Sigmoid colon (tissue), 4 donors: ENCODE measurements around the gene STARD9.

ENCODE experiments used
- EP300 ChIP-seq, 4 donors: sonication (generic); formaldehyde crosslinking; IDR thresholded peaks; one replicate each; pipeline ENCODE4 v1.6.1; 2017; ENCODE audit warnings: antibody characterized with exemption in 4 of 4
- TF ChIP-seq, protein P1 (sequence below), 4 experiments: fragments of 450-650 bp in 3 of 4; fragments of 200-600 bp in 1 of 4; IDR thresholded peaks; one replicate each; pipeline ENCODE4 v1.5.1; 2016 to 2019; ENCODE audit warnings: antibody characterized with exemption in 4 of 4, mild to moderate bottlenecking in 3 of 4, moderate library complexity in 2 of 4

DNA sequence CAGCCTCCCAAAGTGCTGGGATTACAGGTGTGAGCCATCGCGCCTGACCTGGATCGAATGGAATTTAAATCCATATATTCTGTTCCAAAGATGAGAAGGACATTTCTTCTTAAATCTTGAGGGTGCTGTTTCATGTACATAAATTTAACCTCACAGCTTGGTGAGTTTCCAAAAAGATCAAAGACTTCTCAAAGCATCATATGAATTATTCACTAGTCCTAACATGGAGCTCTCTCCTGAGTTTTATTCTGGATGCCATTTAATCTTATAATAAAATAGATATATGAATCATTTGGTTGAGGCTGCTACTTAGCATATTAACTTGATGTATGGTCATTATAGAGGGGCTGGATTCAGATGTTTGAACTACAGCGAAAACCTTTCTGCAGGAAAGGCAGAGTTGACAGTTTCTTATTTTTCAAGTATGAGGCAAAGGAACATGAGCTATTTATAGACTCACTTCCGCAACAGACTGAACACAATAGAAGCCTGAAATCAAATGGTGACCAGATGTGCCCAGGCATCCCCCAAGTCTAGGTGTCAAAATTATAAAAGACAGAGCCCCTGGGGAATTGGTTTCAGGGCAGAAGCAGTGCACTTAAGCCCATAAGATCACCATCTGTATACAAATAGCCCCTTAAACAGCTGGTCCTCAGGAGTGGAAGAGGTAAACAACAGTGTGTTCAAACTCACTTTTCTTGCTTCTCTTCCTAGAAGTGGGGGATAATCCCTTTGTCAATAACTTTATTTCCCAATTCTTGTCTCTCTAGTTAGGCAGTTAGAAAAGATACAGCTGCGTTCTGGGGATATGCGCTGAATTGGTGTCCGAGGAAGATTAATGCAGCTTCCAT lies 29.7 kb downstream of the STARD9 start:
- TF ChIP-seq EP300 (IDR thresholded peaks at IDR 0.05) = no peak
- TF ChIP-seq, protein P1, sequence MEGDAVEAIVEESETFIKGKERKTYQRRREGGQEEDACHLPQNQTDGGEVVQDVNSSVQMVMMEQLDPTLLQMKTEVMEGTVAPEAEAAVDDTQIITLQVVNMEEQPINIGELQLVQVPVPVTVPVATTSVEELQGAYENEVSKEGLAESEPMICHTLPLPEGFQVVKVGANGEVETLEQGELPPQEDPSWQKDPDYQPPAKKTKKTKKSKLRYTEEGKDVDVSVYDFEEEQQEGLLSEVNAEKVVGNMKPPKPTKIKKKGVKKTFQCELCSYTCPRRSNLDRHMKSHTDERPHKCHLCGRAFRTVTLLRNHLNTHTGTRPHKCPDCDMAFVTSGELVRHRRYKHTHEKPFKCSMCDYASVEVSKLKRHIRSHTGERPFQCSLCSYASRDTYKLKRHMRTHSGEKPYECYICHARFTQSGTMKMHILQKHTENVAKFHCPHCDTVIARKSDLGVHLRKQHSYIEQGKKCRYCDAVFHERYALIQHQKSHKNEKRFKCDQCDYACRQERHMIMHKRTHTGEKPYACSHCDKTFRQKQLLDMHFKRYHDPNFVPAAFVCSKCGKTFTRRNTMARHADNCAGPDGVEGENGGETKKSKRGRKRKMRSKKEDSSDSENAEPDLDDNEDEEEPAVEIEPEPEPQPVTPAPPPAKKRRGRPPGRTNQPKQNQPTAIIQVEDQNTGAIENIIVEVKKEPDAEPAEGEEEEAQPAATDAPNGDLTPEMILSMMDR (IDR thresholded peaks at IDR 0.05) = no peak
